GM19372 (cell line): Measurements from ENCODE around the gene SCN3A.

Source experiments
- ATAC-seq: cut with Tn5 transposase; IDR thresholded peaks from one replicate; pipeline ENCODE4 v1.9.1; 2021; ENCODE audit warnings: mild to moderate bottlenecking, low read depth, moderate library complexity; ENCODE audit not compliant: unreplicated experiment

The SCN3A gene

GRCh38 chr2:165203689-165204559 is at the start of gene SCN3A:
TSS of gene SCN3A (minus strand) at chr2:165204050. CDS start at chr2:165176394, 27,656 bp downstream.
- peak; percentile 64 for ATAC-seq

GRCh38 chr2:165253178-165253577 is 49.3 kb upstream of the SCN3A start:
- ATAC-seq, result no peak

GRCh38 chr2:165251366-165251765 is 47.5 kb upstream of the SCN3A start:
- no peak for ATAC-seq

- no peak for ATAC-seq
These were observed 44.4 kb upstream of the SCN3A start for GRCh38 chr2:165248238-165248637.

GRCh38 chr2:165245081-165245793 is 41.4 kb upstream of the SCN3A start:
- ATAC-seq, result no peak

- ATAC-seq, result no peak
These were observed 37.1 kb upstream of the SCN3A start for GRCh38 chr2:165240916-165241315.

- ATAC-seq, result no peak
These were observed 36.1 kb upstream of the SCN3A start for GRCh38 chr2:165239856-165240515.

- ATAC-seq, result peak; percentile 82
These were observed 35.4 kb upstream of the SCN3A start, which contains the start of gene SCN2A for GRCh38 chr2:165239230-165239629. TSS of gene SCN2A (plus strand) at chr2:165239414. CDS start at chr2:165295824, 56,410 bp downstream.

GRCh38 chr2:165238295-165238694 is 34.4 kb upstream of the SCN3A start:
- ATAC-seq, result no peak

- no peak for ATAC-seq
These were observed 33.2 kb upstream of the SCN3A start for GRCh38 chr2:165237056-165237455.

GRCh38 chr2:165227571-165227970 is 23.7 kb upstream of the SCN3A start:
- ATAC-seq, result no peak

GRCh38 chr2:165224941-165225340 is 21.1 kb upstream of the SCN3A start:
- no peak for ATAC-seq

GRCh38 chr2:165219481-165219880 is 15.6 kb upstream of the SCN3A start:
- ATAC-seq, result no peak

- ATAC-seq, result no peak
These were observed 10.2 kb upstream of the SCN3A start for GRCh38 chr2:165214093-165214492.

GRCh38 chr2:165208094-165208493 is 4.2 kb upstream of the SCN3A start:
- ATAC-seq, result no peak

- no peak for ATAC-seq
These were observed 2.0 kb upstream of the SCN3A start for GRCh38 chr2:165205865-165206264.

GRCh38 chr2:165202239-165202638 is 1.6 kb downstream of the SCN3A start:
- ATAC-seq, result no peak

GRCh38 chr2:165198181-165198580 is 5.7 kb downstream of the SCN3A start:
- ATAC-seq, result no peak

- no peak for ATAC-seq
These were observed 6.5 kb downstream of the SCN3A start for GRCh38 chr2:165197346-165197745.

- ATAC-seq, result no peak
These were observed 7.4 kb downstream of the SCN3A start for GRCh38 chr2:165196411-165196810.

GRCh38 chr2:165193178-165193777 is 10.6 kb downstream of the SCN3A start:
- peak; percentile 93 for ATAC-seq
